ENCODE data around the gene SRGAP2B.
"Not testable (repeated sequence)": the region's sequence is repeated elsewhere in the genome, so short reads cannot be mapped to it uniquely, and the experiment has no call there.

DNA sequence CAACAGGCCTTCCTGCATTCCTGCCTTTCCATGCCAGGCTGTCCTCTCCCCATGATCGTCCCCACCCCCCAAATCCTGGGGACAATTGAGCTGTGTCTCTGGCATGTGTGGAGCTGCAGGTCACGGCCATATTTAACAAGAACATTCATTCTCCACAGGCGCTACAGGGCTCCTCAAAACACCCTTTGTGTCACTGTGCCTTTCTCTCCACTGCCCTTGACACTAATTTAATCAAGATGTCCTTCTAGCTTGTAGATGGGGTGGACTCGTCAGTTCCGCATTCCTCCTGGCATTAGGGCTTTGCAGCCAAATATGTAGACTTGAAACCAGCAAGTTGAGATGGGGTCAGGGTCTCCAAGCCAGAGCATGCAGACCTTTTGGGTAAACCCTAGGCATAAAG is 163.0 kb downstream of the SRGAP2B start:
- not testable (repeated sequence) for TF ChIP-seq POLR2AphosphoS5 (IDR thresholded peaks at IDR 0.05; ENCODE audit: borderline replicate concordance, low read depth, low read length); EZH2 (IDR thresholded peaks at IDR 0.05)

Measured in SK-N-MC (cell line).